ENCODE data around the gene FGF5. TPM values are rescaled to one million over a fixed set of nuclear protein-coding genes. Genes with fewer than 3 reads are reported as not detected.

FGF5 gene
- total RNA-seq, 1 experiment from 2014 or later: not detected

- no peak for DNase-seq
- CTCF ChIA-PET: no interaction called here
- H3F3A ChIP-seq (ENCODE audit: insufficient read depth, low read depth): no peaks in the 10 kb centered on the region
- no peak for TF ChIP-seq EZH2 (IDR thresholded peaks at IDR 0.05; ENCODE audit: low read depth)
- TF ChIP-seq, protein P1, sequence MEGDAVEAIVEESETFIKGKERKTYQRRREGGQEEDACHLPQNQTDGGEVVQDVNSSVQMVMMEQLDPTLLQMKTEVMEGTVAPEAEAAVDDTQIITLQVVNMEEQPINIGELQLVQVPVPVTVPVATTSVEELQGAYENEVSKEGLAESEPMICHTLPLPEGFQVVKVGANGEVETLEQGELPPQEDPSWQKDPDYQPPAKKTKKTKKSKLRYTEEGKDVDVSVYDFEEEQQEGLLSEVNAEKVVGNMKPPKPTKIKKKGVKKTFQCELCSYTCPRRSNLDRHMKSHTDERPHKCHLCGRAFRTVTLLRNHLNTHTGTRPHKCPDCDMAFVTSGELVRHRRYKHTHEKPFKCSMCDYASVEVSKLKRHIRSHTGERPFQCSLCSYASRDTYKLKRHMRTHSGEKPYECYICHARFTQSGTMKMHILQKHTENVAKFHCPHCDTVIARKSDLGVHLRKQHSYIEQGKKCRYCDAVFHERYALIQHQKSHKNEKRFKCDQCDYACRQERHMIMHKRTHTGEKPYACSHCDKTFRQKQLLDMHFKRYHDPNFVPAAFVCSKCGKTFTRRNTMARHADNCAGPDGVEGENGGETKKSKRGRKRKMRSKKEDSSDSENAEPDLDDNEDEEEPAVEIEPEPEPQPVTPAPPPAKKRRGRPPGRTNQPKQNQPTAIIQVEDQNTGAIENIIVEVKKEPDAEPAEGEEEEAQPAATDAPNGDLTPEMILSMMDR (conservative IDR thresholded peaks at IDR 0.05): no peak
- H2AFZ ChIP-seq: no peak overlapping the region
- H3K4me2 ChIP-seq: peak overlapping the region; percentile 87; the same call in 1 of the 2 replicates
- no peaks in the 10 kb centered on the region; the same call in 1 of the 2 replicates for H3K4me1 ChIP-seq (replicated peaks; ENCODE audit: insufficient read depth)
- H3K36me3 ChIP-seq (ENCODE audit: low read depth): no peaks in the 10 kb centered on the region
- H3K79me2 ChIP-seq (ENCODE audit: low read depth): no peaks in the 10 kb centered on the region
- H4K20me1 ChIP-seq (ENCODE audit: insufficient read depth): no peaks in the 10 kb centered on the region
- intact Hi-C loops (cut with micrococcal nuclease; ENCODE audit: unreplicated experiment): no loop called here
- no peak overlapping the region for H3K4me3 ChIP-seq
- H3K9me2 ChIP-seq (ENCODE audit: insufficient read depth): no peaks in the 10 kb centered on the region
- H3K27me3 ChIP-seq (ENCODE audit: insufficient read depth, low read depth): no peaks in the 10 kb centered on the region
- no peaks in the 10 kb centered on the region for H3K9me3 ChIP-seq (ENCODE audit: insufficient read depth, low read depth)
- no peak overlapping the region for H3K27ac ChIP-seq
- BruUV-seq (replicated peaks): no TSS peak
- POLR2A ChIA-PET (ENCODE audit: unreplicated experiment): no interaction called here
These were observed 68.1 kb downstream of the FGF5 start for GRCh38 chr4:80334568-80334967.

DNA sequence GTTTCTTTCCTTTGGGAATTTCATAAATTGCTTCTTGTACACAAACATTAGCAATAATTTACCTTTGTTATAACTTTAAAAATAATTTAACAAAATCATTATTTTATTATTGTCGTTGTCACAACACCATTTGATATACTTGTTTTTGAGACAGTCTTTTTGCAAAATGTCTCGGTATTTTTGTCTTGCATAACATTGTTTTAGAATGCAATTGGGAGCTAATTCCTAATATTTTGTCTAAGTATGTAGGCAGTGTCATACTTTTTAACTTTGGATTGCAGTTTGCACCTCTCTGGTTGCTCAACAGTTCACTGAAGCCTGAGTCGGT lies 68.7 kb downstream of the FGF5 start:
- ChIA-PET CTCF (no interaction called here), POLR2A (ENCODE audit: unreplicated experiment) (no interaction called here)
- H3K4me1 ChIP-seq (replicated peaks; ENCODE audit: insufficient read depth): no peaks in the 10 kb centered on the region; the same call in 1 of the 2 replicates
- H3K36me3 ChIP-seq (ENCODE audit: low read depth): no peaks in the 10 kb centered on the region
- H2AFZ ChIP-seq: peak overlapping the region; percentile 93; the same call in 1 of the 2 replicates
- H3K4me3 ChIP-seq: peak overlapping the region; percentile 88
- H3K9me2 ChIP-seq (ENCODE audit: insufficient read depth): no peaks in the 10 kb centered on the region
- H3K27ac ChIP-seq: no peak overlapping the region
- no peaks in the 10 kb centered on the region for H3K9me3 ChIP-seq (ENCODE audit: insufficient read depth, low read depth)
- no peaks in the 10 kb centered on the region for H3K79me2 ChIP-seq (ENCODE audit: low read depth)
- no TSS peak for BruUV-seq (replicated peaks)
- TF ChIP-seq EZH2 (IDR thresholded peaks at IDR 0.05; ENCODE audit: low read depth): no peak
- TF ChIP-seq, protein P1 (conservative IDR thresholded peaks at IDR 0.05): no peak
- peak overlapping the region; percentile 87 for H3K4me2 ChIP-seq
- H4K20me1 ChIP-seq (ENCODE audit: insufficient read depth): no peaks in the 10 kb centered on the region
- no peak for DNase-seq
- no peaks in the 10 kb centered on the region for H3K27me3 ChIP-seq (ENCODE audit: insufficient read depth, low read depth)
- intact Hi-C loops (cut with micrococcal nuclease; ENCODE audit: unreplicated experiment): loop anchor here (5.0 kb wide), 2 partner anchors 118 to 1383 kb away; no protein-coding TSS in a partner anchor
- no peaks in the 10 kb centered on the region for H3F3A ChIP-seq (ENCODE audit: insufficient read depth, low read depth)

- intact Hi-C loops (cut with micrococcal nuclease; ENCODE audit: unreplicated experiment): loop anchor here (5.0 kb wide), 2 partner anchors 118 to 1383 kb away; no protein-coding TSS in a partner anchor
- no TSS peak for BruUV-seq (replicated peaks)
- Histone ChIP-seq H3K4me2 (peak within 1 kb of the TSS; percentile 87), H3F3A (ENCODE audit: insufficient read depth, low read depth) (no peaks in the 10 kb centered on the region), H3K9me2 (ENCODE audit: insufficient read depth) (no peaks in the 10 kb centered on the region), H2AFZ (peak within 1 kb of the TSS; percentile 93), H3K4me1 (replicated peaks; ENCODE audit: insufficient read depth) (no peaks in the 10 kb centered on the region; the same call in 1 of the 2 replicates), H3K27ac (no peak within 1 kb of the TSS), H3K4me3 (peak within 1 kb of the TSS; percentile 88), H3K27me3 (ENCODE audit: insufficient read depth, low read depth) (no peaks in the 10 kb centered on the region), H3K9me3 (ENCODE audit: insufficient read depth, low read depth) (no peaks in the 10 kb centered on the region), H3K36me3 (ENCODE audit: low read depth) (no peaks in the 10 kb centered on the region), H4K20me1 (ENCODE audit: insufficient read depth) (no peaks in the 10 kb centered on the region), H3K79me2 (ENCODE audit: low read depth) (no peaks in the 10 kb centered on the region)
- POLR2A ChIA-PET (ENCODE audit: unreplicated experiment): no interaction called here
- CTCF ChIA-PET: no interaction called here
- no peak for TF ChIP-seq EZH2 (IDR thresholded peaks at IDR 0.05; ENCODE audit: low read depth)
- TF ChIP-seq, protein P1 (conservative IDR thresholded peaks at IDR 0.05): peak; percentile 58
- DNase-seq: peak; percentile 64 to 73
These were observed 69.3 kb downstream of the FGF5 start, which contains the start of gene CFAP299 for GRCh38 chr4:80335554-80336358. Gene CFAP299 (plus strand): TSS chr4:80335730.

Measured in PC-9 (cell line).